Tibial artery (tissue), 4 donors: ENCODE measurements around the gene HACD2.

ENCODE experiments used
- DNase-seq, 2 donors: peaks; one replicate each; pipeline ENCODE4 v3.0.0-alpha.2; 2019
- H3K27ac ChIP-seq, 2 donors: fragments of 200-600 bp; sonication (generic) in 1 of 2; 1 replicate in 1 of 2; 2 replicates in 1 of 2; pipeline ENCODE4 v1.5.1; 2018 to 2019; ENCODE audit warnings: mild to moderate bottlenecking in 1 of 2
- H3K27me3 ChIP-seq, 2 donors: fragments of 200-600 bp; sonication (generic) in 1 of 2; one replicate each; pipeline versions ENCODE4 v1.5.1 to v1.6.0; 2016 to 2019
- H3K36me3 ChIP-seq, 3 donors: fragments of 200-600 bp; sonication (generic) in 2 of 3; one replicate each; pipeline ENCODE4 v1.5.1; 2016 to 2019; ENCODE audit warnings: mild to moderate bottlenecking in 2 of 3
- H3K4me1 ChIP-seq, 4 donors: fragments of 200-600 bp; sonication (generic) in 2 of 4; 1 replicate in 3 of 4; 2 replicates in 1 of 4; pipeline ENCODE4 v1.5.1; 2016 to 2019
- H3K4me3 ChIP-seq, 2 donors: fragments of 200-600 bp; sonication (generic) in 1 of 2; 1 replicate in 1 of 2; 2 replicates in 1 of 2; pipeline ENCODE4 v1.5.1; 2018 to 2019; ENCODE audit warnings: mild to moderate bottlenecking in 2 of 2
- H3K9me3 ChIP-seq, 3 donors: fragments of 200-600 bp; sonication (generic) in 1 of 3; one replicate each; pipeline ENCODE4 v1.5.1; 2016 to 2019
- intact Hi-C: fragments of 100-400 bp; cut with DNase I; formaldehyde crosslinking; loops from one replicate; pipeline ENCODE4 v1.15.0; 2023; ENCODE audit warnings: low total_unique reads
- TF ChIP-seq, protein P1 (sequence below), 2 experiments: fragments of 200-600 bp in 1 of 2; fragments of 450-650 bp in 1 of 2; IDR thresholded peaks; one replicate each; pipeline ENCODE4 v1.5.1; 2017 to 2019; ENCODE audit warnings: antibody characterized with exemption in 2 of 2, mild to moderate bottlenecking in 1 of 2, moderate library complexity in 1 of 2

HACD2 gene

DNA sequence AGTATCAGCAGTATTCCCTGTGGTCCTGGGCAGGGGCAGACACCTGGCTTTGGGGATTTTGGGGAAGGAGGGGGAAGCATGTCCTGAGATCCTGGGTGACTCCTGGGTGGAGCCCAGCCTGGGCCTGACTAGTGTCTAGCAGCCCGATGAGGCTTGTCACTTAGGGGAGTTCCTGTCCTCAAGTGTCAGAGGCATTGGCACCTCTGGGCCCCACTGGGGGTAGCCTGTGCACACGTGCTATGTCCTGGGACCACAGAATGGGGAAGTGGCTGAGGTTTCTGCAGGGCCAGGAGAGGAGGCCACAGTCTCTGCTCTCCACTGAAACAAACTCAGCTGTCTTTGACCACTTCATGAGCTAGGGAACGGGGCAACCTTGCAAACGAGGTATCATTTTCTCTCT, 104.4 kb downstream of the HACD2 start:
- no peak overlapping the region for H3K4me3 ChIP-seq
- DNase-seq: no peak
- H3K27ac ChIP-seq: no peak overlapping the region
- no peaks in the 10 kb centered on the region for H3K9me3 ChIP-seq
- TF ChIP-seq, protein P1, sequence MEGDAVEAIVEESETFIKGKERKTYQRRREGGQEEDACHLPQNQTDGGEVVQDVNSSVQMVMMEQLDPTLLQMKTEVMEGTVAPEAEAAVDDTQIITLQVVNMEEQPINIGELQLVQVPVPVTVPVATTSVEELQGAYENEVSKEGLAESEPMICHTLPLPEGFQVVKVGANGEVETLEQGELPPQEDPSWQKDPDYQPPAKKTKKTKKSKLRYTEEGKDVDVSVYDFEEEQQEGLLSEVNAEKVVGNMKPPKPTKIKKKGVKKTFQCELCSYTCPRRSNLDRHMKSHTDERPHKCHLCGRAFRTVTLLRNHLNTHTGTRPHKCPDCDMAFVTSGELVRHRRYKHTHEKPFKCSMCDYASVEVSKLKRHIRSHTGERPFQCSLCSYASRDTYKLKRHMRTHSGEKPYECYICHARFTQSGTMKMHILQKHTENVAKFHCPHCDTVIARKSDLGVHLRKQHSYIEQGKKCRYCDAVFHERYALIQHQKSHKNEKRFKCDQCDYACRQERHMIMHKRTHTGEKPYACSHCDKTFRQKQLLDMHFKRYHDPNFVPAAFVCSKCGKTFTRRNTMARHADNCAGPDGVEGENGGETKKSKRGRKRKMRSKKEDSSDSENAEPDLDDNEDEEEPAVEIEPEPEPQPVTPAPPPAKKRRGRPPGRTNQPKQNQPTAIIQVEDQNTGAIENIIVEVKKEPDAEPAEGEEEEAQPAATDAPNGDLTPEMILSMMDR (IDR thresholded peaks at IDR 0.05): no peak
- no peaks in the 10 kb centered on the region for H3K36me3 ChIP-seq
- no peaks in the 10 kb centered on the region for H3K27me3 ChIP-seq
- no peaks in the 10 kb centered on the region for H3K4me1 ChIP-seq
- intact Hi-C loops: no loop called here

- intact Hi-C loops: no loop called here
- H3K4me1 ChIP-seq: no peaks in the 10 kb centered on the region
- no peaks in the 10 kb centered on the region for H3K36me3 ChIP-seq
- no peak overlapping the region for H3K27ac ChIP-seq
- DNase-seq: no peak
- TF ChIP-seq, protein P1 (IDR thresholded peaks at IDR 0.05): no peak
- no peaks in the 10 kb centered on the region for H3K27me3 ChIP-seq
- no peaks in the 10 kb centered on the region for H3K9me3 ChIP-seq
- H3K4me3 ChIP-seq: no peak overlapping the region
These were observed 105.0 kb downstream of the HACD2 start for GRCh38 chr3:123479891-123480290.

GRCh38 chr3:123478314-123478713, 106.5 kb downstream of the HACD2 start:
- DNase-seq: no peak
- H3K27me3 ChIP-seq: no peaks in the 10 kb centered on the region
- intact Hi-C loops: no loop called here
- TF ChIP-seq, protein P1 (IDR thresholded peaks at IDR 0.05): no peak
- no peak overlapping the region for H3K27ac ChIP-seq
- no peaks in the 10 kb centered on the region for H3K36me3 ChIP-seq
- no peaks in the 10 kb centered on the region for H3K9me3 ChIP-seq
- no peaks in the 10 kb centered on the region for H3K4me1 ChIP-seq
- no peak overlapping the region for H3K4me3 ChIP-seq

GRCh38 chr3:123476967-123477750, 107.7 kb downstream of the HACD2 start:
- H3K27ac ChIP-seq: no peak overlapping the region
- H3K4me3 ChIP-seq: no peak overlapping the region
- no peaks in the 10 kb centered on the region for H3K9me3 ChIP-seq
- TF ChIP-seq, protein P1 (IDR thresholded peaks at IDR 0.05): no peak
- DNase-seq: no peak
- H3K4me1 ChIP-seq: no peaks in the 10 kb centered on the region
- no peaks in the 10 kb centered on the region for H3K27me3 ChIP-seq
- no peaks in the 10 kb centered on the region for H3K36me3 ChIP-seq
- intact Hi-C loops: no loop called here

- no peak for DNase-seq
- intact Hi-C loops: no loop called here
- H3K36me3 ChIP-seq: no peaks in the 10 kb centered on the region
- H3K27me3 ChIP-seq: no peaks in the 10 kb centered on the region
- no peaks in the 10 kb centered on the region for H3K9me3 ChIP-seq
- TF ChIP-seq, protein P1 (IDR thresholded peaks at IDR 0.05): no peak
- no peaks in the 10 kb centered on the region for H3K4me1 ChIP-seq
- no peak overlapping the region for H3K4me3 ChIP-seq
- H3K27ac ChIP-seq: no peak overlapping the region
These were observed 109.1 kb downstream of the HACD2 start for GRCh38 chr3:123475786-123476185.
